GM21526 (cell line): Measurements from ENCODE around the gene CCDC83.
"Not testable (repeated sequence)": the region's sequence is repeated elsewhere in the genome, so short reads cannot be mapped to it uniquely, and the experiment has no call there.

Experiments used
- ATAC-seq: cut with Tn5 transposase; IDR thresholded peaks from one replicate; pipeline ENCODE4 v1.9.1; 2021; ENCODE audit warnings: moderate library complexity; ENCODE audit not compliant: unreplicated experiment, low FRiP score

Gene CCDC83

DNA sequence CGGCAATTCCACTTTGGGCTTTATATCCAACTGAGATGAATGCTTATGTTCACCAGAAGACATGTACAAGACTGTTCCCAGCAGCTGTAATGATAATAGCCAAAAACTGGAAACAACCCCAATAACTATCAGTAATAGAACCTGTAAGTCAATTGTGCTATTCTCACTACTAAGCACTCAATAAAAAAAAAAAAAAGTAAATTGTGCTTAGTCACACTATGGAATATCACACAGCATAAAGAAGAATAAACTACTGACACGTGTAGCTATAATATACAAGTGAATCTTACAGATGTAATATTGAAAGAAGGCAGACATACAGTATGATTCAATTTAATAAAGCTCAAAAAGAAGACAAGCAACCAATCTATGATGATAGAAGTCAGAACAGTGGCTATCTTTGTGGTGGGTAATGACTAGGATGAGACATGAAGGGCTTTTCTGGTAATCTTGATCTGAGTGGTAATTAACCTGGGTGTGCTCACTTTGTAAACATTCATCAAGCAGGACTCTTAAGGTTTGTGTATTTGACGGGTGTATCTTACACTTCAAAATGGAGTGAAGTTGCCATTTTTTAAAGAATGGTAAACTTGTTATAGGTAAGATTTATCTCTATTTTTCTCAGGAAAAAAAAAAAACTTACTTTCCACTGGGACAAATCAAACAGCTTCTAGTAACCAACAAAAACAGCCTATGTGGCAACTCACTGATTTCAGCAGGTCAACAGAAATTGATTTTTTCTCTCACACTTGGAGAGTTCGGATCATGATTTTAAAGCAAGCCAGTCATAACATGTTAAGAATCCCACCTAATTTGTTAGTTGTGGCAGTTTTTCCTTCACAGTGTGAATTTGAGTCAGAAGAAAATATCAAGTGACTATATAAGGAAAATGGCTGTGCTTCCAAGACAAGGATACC lies 84.2 kb downstream of the CCDC83 start:
- ATAC-seq: no peak

DNA sequence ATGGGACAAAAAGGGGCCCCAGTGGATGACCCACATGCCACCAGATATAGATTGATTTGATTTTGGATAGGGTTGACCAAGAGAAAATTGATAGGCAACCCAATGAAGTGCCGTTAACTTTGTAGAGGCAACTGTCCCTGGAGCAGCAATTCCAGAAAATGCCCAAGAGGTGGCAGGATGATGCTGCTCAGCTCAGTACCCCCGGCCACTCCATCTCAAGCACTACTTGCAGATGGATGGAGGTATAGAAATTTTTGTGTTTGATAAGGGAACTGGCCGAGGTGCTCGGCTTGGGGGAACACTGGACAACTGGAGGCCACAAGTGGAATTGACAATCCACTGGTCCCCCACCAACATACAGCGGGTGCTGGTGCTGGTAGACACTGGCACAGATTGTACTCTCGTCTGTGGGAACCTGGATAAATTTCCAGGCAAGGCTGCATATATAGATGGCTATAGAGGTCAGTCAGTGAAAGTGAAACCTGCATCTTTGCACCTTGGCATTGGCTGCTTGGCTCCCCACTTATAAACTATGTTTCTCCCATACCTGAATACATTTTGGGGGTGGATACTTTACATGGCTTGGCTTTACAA lies 86.3 kb downstream of the CCDC83 start:
- ATAC-seq: no peak

DNA sequence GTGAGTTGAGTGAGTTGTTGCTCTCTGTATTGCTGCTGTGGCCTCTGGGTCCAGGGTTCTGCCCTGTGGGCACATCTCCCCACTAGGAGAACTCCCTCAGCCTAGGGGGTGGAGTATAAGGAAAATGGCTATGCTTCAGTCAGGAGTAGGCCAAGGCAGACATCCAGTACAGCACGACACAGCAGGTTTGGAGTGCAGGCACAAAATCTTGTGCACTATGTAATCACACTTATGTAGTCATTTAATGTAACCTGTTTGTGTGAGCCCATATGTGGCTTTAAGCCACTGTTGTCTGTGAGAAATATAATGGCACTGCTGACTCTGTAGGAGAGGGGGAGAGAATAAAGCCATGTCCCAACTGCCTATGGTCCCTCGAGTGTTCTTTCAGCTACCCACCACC lies 90.1 kb downstream of the CCDC83 start:
- no peak for ATAC-seq

DNA sequence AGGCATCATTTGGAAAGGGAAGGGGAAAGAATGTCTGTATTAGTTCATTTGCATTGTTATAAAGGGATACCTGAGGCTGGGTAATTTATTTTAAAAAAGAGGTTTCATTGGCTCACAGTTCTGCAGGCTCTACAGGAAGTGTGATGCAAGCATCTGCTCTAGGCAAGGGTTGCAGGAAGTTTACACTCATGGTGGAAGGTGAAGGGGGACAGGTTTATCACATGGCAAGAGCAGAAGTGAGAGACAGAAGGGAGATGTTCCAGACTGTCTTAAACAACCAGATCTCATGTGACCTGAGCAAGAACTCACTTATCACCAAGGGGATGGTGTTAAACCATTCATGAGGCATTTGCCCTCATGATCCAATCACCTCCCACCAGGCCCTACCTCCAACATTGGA lies 90.6 kb downstream of the CCDC83 start:
- no peak for ATAC-seq

DNA sequence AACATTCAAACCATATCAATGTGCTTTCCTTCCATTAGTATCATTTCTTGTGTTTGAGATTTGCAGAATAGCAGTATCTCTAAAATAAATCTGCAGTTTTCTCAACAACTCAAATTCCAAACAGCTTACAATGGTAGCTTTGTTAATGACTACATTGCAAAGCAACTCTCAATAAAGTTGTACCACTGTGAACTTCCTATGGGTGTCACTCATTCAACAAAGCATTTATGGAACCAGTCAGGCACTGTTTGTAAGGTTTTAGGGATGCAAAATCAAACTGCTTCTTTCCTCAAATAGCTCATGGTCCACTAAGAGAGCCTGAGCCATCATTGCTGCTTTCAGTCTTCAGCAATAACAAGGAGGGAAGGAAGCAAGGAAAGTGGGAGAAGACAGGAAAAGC lies 91.0 kb downstream of the CCDC83 start:
- ATAC-seq: no peak

DNA sequence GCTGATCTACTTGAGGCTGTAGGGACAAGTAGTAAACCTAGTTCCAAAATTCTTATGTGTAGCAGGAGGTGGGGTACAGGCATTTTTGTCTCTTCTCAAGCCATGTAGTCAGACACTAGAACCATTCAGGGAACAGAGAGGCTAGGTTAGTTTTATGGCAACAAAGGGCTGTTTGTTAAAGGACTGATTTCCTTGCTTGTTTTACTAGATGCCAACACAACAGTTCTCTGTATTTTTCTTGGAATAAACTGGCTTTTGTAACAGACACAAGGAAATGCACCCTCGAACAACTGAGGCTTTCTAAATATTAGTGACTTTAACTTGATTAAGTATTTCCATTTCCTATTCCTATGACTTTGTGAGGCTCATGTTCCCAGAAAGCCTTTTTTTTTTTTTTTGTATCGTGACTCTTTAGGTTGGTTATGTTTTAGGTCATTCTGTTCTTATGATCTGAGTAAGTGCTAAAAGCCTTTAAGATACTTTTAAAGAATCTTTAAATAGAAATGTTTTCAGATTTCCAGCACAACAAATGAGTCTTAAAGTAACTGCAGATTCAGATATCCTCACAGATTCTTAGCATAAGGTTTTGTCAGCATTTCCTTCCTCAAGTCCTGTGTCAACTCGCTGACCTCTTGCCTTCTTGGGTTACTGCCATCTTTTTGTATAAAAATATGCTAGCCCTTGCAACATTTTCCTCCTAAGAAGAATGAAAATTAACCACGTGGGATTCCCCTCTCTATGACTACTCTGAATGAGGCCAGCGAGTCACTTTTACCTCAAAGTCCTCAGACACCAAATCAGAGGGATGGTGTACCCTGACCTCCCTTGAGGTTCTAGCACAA lies 92.5 kb downstream of the CCDC83 start:
- ATAC-seq: no peak

DNA sequence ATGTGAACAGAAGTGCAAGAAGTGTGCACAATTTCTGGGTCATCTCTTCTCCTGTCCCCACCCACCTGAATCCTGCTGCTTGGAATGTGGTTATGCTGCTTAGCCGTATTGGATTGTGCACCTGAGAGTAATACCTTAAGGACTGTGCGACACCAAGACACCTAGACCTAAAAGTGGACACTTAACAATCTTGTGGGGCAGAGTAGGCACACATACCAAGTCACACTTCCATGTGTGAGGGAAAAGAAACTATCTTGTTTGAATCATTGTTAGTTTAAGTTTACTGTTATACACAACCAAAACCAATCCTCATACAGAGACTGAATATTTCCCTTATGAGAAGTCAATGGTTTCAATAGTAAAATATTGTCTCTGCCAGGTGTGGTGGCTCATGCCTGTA lies 93.7 kb downstream of the CCDC83 start:
- no peak for ATAC-seq

DNA sequence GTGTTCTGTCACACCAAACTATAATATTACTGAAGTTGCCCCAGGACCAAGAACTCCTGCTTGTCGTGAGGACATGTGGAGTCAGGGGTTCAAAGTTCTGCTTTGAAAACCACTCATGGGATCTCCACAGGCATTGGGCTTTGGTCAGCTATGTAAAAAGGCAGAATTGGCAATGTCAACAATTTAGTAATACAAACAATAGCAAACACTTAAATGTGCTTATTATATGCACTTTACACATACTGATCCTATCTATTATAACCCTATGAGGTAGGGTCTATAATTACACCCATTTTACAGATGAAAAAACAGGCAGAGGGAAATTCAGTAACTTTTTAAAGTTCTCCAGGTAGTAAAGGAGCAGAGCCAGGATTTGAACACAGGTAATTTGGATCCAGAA lies 94.6 kb downstream of the CCDC83 start:
- ATAC-seq: no peak

DNA sequence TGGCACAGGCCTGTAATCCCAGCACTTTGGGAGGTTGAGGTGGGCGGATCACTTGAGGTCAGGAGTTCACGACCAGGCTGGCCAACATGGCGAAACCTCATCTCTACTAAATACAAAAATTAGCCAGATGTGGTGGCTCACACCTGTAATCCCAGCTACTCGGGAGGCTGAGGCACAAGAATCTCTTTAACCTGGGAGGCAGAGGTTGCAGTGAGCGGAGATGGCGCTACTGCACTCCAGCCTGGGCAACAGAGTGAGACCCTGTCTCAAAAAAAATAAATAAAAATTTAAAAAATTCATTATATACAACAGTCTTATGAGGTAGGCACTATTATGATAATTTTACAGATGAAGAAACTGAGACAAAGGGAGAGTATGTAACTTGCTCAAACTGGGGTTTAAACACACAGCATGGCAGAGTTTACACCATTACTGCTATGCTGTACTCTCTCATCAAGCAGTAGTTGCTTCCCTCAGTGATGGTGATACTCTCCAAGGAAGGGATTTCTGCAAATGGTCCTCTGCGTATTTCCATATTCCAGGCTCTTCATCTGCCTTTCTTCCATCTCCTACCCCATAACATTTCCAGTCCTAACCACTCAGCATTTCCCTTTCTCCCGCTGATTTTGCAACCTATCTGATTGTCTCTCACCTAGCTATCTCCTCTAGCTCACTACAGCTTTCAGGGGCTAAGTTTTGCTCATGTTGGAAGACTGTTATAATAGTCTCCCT lies 95.3 kb downstream of the CCDC83 start:
- ATAC-seq: no peak

DNA sequence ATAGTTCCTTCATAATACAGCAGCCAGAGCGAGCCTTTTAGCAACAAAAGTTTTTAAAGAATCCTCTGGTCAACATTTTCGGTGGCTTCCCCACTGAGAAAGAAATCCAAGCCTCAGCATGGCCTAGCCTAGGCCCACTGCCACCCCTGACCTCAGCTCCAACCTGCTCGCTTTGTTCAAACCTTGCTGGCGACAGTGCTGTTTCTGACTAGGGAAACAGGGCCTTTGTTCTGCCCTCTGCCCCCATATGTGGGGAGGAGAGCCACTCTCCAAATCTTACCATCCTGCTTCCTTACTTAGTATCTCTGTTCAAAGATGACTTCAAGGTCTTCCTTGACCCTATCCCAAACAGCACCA lies 95.8 kb downstream of the CCDC83 start:
- no peak for ATAC-seq

DNA sequence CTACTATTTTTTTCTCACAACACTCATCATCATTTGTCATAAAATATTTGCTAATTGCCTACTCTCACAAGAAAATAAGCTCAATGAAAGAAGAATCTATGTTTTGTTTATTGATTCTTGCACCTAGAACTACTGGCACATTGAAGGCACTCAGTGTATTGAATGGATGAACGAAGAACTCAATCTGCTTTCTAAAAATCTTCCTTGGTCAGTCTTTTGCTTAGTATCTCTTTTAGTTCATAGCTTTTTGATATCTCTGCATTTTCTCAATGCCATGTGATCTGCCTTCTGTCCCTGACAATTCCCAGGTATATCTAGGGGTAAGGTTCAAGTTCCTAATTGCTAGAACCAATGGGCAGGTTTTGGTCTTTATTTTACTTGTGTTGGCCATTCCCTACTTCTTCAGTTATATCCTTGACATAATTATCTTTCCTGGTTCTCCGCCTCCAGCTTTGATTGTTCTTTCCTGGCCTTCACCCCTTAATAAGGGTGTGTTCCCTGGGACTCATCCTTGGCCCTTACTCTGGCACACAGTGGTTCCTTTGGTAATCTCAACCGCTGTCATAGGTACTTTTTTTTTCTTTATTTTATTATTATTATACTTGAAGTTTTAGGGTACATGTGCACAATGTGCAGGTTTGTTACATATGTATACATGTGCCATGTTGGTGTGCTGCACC lies 96.4 kb downstream of the CCDC83 start:
- ATAC-seq: no peak

DNA sequence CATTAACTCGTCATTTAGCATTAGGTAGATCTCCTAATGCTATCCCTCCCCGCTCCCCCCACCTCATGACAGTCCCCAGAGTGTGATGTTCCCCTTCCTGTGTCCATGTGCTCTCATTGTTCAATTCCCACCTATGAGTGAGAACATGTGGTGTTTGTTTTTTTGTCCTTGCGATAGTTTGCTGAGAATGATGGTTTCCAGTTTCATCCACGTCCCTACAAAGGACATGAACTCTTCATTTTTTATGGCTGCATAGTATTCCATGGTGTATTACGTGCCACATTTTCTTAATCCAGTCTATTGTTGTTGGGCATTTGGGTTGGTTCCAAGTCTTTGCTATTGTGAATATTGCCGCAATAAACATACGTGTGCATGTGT lies 96.9 kb downstream of the CCDC83 start:
- not testable (repeated sequence) for ATAC-seq

DNA sequence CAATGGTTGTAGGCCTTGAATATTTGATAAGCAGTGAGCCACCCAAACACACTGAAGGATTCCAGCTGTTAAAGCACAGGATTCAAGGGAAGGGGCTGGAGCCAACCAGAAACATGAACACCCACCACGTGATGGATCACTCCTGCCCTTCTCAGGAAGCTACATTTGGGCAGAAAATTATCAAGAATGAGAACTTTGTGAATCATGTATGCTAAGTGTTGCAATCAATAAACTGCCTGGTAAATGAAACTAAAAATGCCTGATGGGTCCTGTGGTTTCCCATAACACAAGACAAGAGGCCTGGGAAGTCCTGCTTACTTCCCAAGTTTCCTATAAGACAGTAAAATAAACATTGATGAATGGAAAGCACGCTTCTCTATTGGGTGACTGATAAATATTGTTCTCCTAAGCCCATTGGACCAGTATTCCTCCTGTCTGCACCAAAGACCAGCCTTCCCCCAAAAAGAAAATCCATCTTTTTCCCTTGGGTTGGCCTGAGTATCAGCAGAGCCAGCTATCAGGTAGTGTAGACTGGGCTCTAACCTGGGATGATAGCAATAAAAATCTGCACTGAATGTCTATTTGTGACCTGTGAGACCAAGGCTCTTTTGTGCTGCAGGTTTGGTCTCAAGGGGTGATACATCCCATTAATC lies 98.4 kb downstream of the CCDC83 start:
- ATAC-seq: no peak

DNA sequence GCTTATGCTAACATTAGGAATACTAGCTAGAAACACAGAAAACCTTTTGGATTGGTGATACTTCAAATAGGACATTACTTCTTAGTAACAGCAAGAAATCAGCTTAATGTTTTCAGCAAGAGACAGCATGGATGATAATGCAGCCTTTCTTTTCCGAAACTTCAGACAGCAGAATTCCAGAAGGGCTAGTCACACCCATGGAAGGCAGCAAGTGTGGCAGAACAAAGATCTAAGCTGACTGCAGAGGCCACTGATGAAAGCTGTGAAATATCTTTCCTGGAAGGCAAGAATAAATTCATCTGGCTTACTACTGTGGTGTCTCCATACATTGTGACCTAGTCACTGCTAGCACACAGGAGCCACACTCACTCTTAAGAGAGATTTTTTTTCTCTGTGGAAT lies 100.3 kb downstream of the CCDC83 start:
- ATAC-seq: no peak

DNA sequence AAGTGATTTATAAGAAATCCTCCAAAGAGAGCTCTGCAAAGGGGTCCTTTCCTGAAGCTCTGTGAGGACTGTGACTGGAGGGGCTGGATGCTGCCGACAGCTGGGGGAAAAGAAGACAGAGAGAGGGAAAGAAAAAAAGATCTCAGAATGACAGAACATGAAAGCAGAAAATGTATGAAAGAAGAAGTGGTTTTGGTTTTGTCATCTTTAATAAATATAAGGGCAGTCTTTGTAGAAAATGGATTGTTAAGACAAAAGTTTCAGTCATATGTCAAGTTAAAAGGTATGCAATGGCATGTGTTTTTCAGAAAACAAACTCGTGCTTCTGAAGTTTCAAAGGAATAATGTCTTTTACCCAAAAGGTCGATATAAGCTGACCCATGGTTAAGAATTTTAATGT lies 105.5 kb downstream of the CCDC83 start:
- ATAC-seq: no peak

DNA sequence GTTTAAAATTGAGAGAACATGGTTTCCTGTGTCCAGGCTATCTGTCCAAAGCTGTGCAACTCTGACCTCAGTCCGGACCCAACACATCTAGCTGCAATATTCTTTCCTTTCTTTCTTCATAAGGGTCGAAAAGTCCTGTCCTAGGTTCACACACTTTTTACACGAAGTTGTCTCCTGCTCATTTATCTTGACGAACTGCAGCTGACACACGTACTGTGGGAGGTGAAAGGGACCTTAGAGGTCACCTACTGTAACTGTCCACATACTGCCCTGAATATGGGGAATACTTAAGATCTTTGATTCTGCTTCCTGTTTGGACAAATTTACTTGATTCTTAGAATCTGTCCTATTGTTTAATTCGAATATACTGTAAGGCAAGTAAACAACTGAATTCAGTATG lies 105.9 kb downstream of the CCDC83 start:
- ATAC-seq: no peak

DNA sequence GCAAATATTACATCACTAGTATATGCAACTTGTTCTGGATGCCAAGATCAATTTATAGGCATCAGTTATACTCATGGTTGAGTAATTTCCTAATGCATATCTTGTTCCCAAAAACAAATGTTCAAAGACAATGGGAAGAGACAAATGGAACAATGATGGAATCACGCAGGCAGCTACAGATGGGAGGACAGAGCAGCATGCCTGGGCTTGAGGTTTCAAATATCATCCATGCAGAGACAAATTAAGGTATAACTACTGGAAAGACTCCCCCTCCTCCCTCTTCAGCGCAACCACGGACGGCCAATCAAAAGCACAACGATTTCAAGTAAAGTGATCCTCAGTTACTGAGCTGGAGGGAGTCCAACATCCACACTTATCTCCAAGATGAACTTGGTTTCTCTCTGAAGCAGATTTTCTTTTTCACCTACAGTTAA lies 106.8 kb downstream of the CCDC83 start:
- ATAC-seq: no peak

DNA sequence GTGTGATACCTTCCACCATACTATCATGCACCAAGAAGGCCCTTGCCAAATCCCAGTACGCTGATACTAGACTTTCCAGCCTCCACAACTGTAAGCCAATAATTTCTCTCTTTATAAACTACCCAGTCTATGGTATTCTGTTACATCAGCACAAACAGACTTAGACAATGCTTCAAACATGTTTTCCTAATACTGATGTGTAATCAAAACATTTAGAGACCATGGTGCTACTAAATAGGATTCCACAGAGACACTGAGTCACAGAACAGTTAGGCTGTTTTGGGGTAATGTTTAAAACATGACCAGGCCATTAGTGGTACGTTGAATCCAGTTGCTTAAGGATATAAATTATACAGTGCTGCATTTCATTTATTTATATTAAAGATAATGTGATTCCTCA lies 110.0 kb downstream of the CCDC83 start:
- no peak for ATAC-seq

DNA sequence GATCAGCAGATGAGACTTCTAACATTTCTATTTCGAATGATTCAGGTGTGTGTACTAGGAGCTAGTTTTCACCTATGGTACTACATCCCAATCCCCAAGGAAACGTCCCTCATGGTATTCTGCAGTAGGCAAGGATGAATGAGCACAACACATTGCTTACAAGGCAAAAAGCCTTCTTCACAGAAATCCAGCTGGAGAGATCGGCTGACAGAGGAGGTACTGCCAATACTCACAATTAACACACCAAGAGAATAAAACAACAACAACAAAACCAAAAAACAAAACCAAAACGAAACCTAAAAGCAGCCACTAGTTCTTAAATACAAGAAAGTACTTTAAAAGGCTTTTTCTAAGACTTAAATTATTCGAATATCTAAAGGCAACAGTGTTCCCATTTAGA lies 112.3 kb downstream of the CCDC83 start:
- ATAC-seq: no peak
